HL-60 (cell line): ENCODE measurements around the gene TRIO.

Source experiments
- GABPA ChIP-seq: IDR thresholded peaks from 2 replicates; pipeline ENCODE4 v1.6.1; 2012; ENCODE audit warnings: low read depth
- POLR2AphosphoS5 ChIP-seq: IDR thresholded peaks from 2 replicates; pipeline ENCODE4 v1.6.1; 2012; ENCODE audit warnings: low read depth
- REST ChIP-seq: IDR thresholded peaks from 2 replicates; pipeline ENCODE4 v1.6.1; 2012; ENCODE audit warnings: low read depth; ENCODE audit not compliant: insufficient replicate concordance
- SPI1 ChIP-seq: IDR thresholded peaks from 2 replicates; pipeline ENCODE4 v1.6.1; 2012; ENCODE audit warnings: low read depth, mild to moderate bottlenecking, borderline replicate concordance
- TF ChIP-seq, protein P1 (sequence below): IDR thresholded peaks from one replicate; pipeline ENCODE4 v1.5.1; 2011; ENCODE audit warnings: low read length, control low read depth, inconsistent platforms; ENCODE audit not compliant: insufficient read depth

- TF ChIP-seq POLR2AphosphoS5 (no peak), REST (no peak), GABPA (no peak), SPI1 (no peak)
- TF ChIP-seq, protein P1, sequence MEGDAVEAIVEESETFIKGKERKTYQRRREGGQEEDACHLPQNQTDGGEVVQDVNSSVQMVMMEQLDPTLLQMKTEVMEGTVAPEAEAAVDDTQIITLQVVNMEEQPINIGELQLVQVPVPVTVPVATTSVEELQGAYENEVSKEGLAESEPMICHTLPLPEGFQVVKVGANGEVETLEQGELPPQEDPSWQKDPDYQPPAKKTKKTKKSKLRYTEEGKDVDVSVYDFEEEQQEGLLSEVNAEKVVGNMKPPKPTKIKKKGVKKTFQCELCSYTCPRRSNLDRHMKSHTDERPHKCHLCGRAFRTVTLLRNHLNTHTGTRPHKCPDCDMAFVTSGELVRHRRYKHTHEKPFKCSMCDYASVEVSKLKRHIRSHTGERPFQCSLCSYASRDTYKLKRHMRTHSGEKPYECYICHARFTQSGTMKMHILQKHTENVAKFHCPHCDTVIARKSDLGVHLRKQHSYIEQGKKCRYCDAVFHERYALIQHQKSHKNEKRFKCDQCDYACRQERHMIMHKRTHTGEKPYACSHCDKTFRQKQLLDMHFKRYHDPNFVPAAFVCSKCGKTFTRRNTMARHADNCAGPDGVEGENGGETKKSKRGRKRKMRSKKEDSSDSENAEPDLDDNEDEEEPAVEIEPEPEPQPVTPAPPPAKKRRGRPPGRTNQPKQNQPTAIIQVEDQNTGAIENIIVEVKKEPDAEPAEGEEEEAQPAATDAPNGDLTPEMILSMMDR = no peak
Measured at GRCh38 chr5:14545862-14546261, 402.7 kb downstream of the TRIO start.
